GM18861 (cell line): Measurements from ENCODE around the gene NR4A1.

Experiments used
- ATAC-seq: cut with Tn5 transposase; IDR thresholded peaks from one replicate; pipeline ENCODE4 v1.9.1; 2021; ENCODE audit not compliant: unreplicated experiment

NR4A1 gene

GRCh38 chr12:52050758-52051541, at the start of gene NR4A1:
NR4A1 (plus strand) TSS chr12:52051442; CDS start chr12:52054329, 2,887 bp downstream.
- ATAC-seq = peak; percentile 60

GRCh38 chr12:52003016-52003550, 48.2 kb upstream of the NR4A1 start:
- no peak for ATAC-seq

- no peak for ATAC-seq
Measured at GRCh38 chr12:52003591-52003990, 47.7 kb upstream of the NR4A1 start.

GRCh38 chr12:52004042-52004648, 47.1 kb upstream of the NR4A1 start:
- no peak for ATAC-seq

GRCh38 chr12:52005218-52005902, 45.9 kb upstream of the NR4A1 start:
- ATAC-seq = no peak

- ATAC-seq = peak; percentile 81
Measured at GRCh38 chr12:52005903-52006703, 45.1 kb upstream of the NR4A1 start.

GRCh38 chr12:52006726-52007157, 44.5 kb upstream of the NR4A1 start, which contains the start of gene TAMALIN:
TAMALIN (plus strand) TSS chr12:52006946; CDS start chr12:52007020, 74 bp downstream.
- no peak for ATAC-seq

- ATAC-seq = no peak
Measured at GRCh38 chr12:52007158-52007921, 43.9 kb upstream of the NR4A1 start.

- no peak for ATAC-seq
Measured at GRCh38 chr12:52007982-52008510, 43.2 kb upstream of the NR4A1 start.

- no peak for ATAC-seq
Measured at GRCh38 chr12:52009081-52009751, 42.0 kb upstream of the NR4A1 start.

GRCh38 chr12:52010152-52010622, 41.1 kb upstream of the NR4A1 start:
- no peak for ATAC-seq

GRCh38 chr12:52010692-52011601, 40.3 kb upstream of the NR4A1 start:
- ATAC-seq = no peak

- no peak for ATAC-seq
Measured at GRCh38 chr12:52011602-52012214, 39.5 kb upstream of the NR4A1 start.

- ATAC-seq = no peak
Measured at GRCh38 chr12:52013626-52014310, 37.5 kb upstream of the NR4A1 start.

GRCh38 chr12:52014567-52015530, 36.4 kb upstream of the NR4A1 start:
- no peak for ATAC-seq

GRCh38 chr12:52015532-52016041, 35.7 kb upstream of the NR4A1 start:
- no peak for ATAC-seq
